ENCODE data around the gene ZNF343. TPM values are rescaled to one million over a fixed set of nuclear protein-coding genes. Genes with fewer than 3 reads are reported as not detected.

ZNF343 gene
- total and polyA plus RNA-seq, 2 experiments from 2014 or later = 2.4 to 6.4 TPM

DNA sequence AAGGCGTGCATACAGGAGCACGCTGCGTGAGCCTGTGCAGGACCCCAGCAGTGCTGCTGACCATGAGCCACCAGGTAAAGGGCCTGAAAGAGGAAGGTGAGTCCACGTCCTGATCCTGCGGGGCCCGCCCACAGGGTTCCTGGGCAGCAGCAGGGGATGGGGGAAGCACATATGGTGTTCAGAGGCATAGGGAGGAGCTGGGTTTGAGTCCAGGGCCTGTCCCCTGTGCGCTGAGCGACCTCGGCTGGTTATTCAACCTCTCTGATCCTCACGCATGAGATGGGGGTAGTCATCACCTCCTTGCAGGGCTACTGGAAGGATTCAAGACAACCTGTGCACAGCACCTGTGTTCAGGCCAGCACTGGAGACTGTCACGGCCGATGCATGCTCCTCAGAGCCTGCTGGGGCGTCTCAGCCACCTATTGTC is 27.9 kb upstream of the ZNF343 start, which contains the start of gene TMC2:
TMC2 (plus strand) TSS at position 14 of the 427 bp plus-strand sequence; CDS start at position 63, 49 bp downstream.
- no peaks in the 10 kb centered on the region for H3K27me3 ChIP-seq (ENCODE audit: insufficient read depth)
- no peak for DNase-seq (ENCODE audit: low spot score)
- H3K27ac ChIP-seq (ENCODE audit: low read depth) = no peak within 1 kb of the TSS
- H4K20me1 ChIP-seq (replicated peaks; ENCODE audit: insufficient read depth) = no peaks in the 10 kb centered on the region
- H3K9me2 ChIP-seq (ENCODE audit: insufficient read depth) = no peaks in the 10 kb centered on the region
- Mint-ChIP-seq H3K4me3 (no peak within 1 kb of the TSS), H3K27me3 (ENCODE audit: insufficient read depth, low read depth, poor library complexity) (peaks cover 21% of the 10 kb centered on the region), H3K36me3 (ENCODE audit: low read depth) (no peaks in the 10 kb centered on the region), H3K4me1 (peaks cover 14% of the 10 kb centered on the region), H3K9me3 (no peaks in the 10 kb centered on the region; the same call in 2 of the 3 replicates), H3K27ac (no peak within 1 kb of the TSS)
- H2AFZ ChIP-seq = peak within 1 kb of the TSS; percentile 72; the same call in 1 of the 2 replicates
- H3K4me1 ChIP-seq (ENCODE audit: insufficient read depth) = peaks cover 9% of the 10 kb centered on the region
- TF ChIP-seq ZNF331 (CRISPR knock-in tag; IDR thresholded peaks at IDR 0.05; ENCODE audit: low read depth) = no peak
- TF ChIP-seq, protein P1, sequence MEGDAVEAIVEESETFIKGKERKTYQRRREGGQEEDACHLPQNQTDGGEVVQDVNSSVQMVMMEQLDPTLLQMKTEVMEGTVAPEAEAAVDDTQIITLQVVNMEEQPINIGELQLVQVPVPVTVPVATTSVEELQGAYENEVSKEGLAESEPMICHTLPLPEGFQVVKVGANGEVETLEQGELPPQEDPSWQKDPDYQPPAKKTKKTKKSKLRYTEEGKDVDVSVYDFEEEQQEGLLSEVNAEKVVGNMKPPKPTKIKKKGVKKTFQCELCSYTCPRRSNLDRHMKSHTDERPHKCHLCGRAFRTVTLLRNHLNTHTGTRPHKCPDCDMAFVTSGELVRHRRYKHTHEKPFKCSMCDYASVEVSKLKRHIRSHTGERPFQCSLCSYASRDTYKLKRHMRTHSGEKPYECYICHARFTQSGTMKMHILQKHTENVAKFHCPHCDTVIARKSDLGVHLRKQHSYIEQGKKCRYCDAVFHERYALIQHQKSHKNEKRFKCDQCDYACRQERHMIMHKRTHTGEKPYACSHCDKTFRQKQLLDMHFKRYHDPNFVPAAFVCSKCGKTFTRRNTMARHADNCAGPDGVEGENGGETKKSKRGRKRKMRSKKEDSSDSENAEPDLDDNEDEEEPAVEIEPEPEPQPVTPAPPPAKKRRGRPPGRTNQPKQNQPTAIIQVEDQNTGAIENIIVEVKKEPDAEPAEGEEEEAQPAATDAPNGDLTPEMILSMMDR (conservative IDR thresholded peaks at IDR 0.05; ENCODE audit: low read depth in 2 of 2) = no peak
- no peaks in the 10 kb centered on the region for H3F3A ChIP-seq (replicated peaks; ENCODE audit: low read depth)
- no peak for ATAC-seq
- no peaks in the 10 kb centered on the region for H3K79me2 ChIP-seq (replicated peaks; ENCODE audit: insufficient read depth)
- no peaks in the 10 kb centered on the region for H3K36me3 ChIP-seq (ENCODE audit: insufficient read depth)
- 0 out of 2 replicates have a peak within 1 kb of the TSS, but pooled peaks have one; percentile 38 for H3K4me2 ChIP-seq
- no peak within 1 kb of the TSS for H3K4me3 ChIP-seq

DNA sequence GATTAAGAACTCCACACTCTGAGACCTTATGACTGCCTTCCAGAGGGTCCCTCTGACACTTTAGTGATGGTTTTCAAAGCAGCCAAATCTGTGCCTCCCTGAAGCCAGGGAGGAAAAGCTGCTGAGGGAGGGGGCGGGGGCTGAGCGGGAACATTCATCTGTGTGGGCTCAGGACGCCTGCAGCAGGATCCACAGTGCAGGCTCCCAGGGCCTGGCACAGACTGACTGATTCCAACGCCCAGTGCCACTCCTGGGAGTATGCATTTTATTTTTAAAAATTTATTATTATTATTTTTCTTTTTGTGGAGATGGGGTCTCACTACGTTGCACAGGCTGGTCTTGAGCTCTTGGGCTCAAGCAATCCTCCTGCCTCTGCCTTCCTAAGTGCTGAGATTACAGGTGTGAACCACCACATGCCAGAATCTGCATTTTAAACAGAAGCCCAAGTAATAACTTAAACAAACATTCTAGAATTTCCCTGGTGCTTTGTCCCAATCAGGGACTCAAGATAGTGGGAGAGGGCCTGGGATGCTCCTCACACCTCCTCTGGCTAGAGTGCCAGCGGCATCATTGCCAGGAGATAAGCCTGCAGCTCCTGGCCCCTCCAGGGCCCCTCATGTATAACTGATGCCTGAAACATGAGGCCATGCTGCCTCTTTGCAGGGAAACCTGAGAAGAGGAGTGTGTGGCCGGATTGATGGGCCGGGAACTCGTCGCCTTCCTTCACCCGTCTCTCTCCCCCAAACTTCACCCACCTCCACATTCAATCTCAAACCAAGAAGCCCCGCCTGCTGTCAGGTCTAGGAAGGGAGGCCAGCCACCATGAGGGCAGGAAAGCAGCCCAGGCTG is 27.2 kb upstream of the ZNF343 start:
- Mint-ChIP-seq H3K9me3 (no peaks in the 10 kb centered on the region; the same call in 2 of the 3 replicates), H3K27me3 (ENCODE audit: insufficient read depth, low read depth, poor library complexity) (peaks cover 21% of the 10 kb centered on the region), H3K4me3 (no peak overlapping the region), H3K36me3 (ENCODE audit: low read depth) (no peaks in the 10 kb centered on the region), H3K27ac (no peak overlapping the region), H3K4me1 (peaks cover 14% of the 10 kb centered on the region)
- Histone ChIP-seq H3K27ac (ENCODE audit: low read depth) (no peak overlapping the region), H3K27me3 (ENCODE audit: insufficient read depth) (no peaks in the 10 kb centered on the region), H3K4me2 (0 out of 2 replicates have a peak overlapping the region, but pooled peaks have one; percentile 38), H3F3A (replicated peaks; ENCODE audit: low read depth) (no peaks in the 10 kb centered on the region), H3K36me3 (ENCODE audit: insufficient read depth) (no peaks in the 10 kb centered on the region), H4K20me1 (replicated peaks; ENCODE audit: insufficient read depth) (no peaks in the 10 kb centered on the region), H3K9me2 (ENCODE audit: insufficient read depth) (no peaks in the 10 kb centered on the region), H3K79me2 (replicated peaks; ENCODE audit: insufficient read depth) (no peaks in the 10 kb centered on the region), H3K4me1 (ENCODE audit: insufficient read depth) (peaks cover 9% of the 10 kb centered on the region), H3K4me3 (no peak overlapping the region), H2AFZ (peak overlapping the region; percentile 72; the same call in 1 of the 2 replicates)
- ATAC-seq (peak; percentile 38), DNase-seq (ENCODE audit: low spot score) (no peak)
- TF ChIP-seq POLR2AphosphoS5 (IDR thresholded peaks at IDR 0.05; ENCODE audit: low read depth) = no peak
- no peak for TF ChIP-seq ZNF114 (CRISPR knock-in tag; IDR thresholded peaks at IDR 0.05)
- TF ChIP-seq, protein P1 (conservative IDR thresholded peaks at IDR 0.05; ENCODE audit: low read depth in 2 of 2) = no peak
- TF ChIP-seq CREB1 (CRISPR knock-in tag; IDR thresholded peaks at IDR 0.05; ENCODE audit: low read depth) = no peak
- TF ChIP-seq NANOG (IDR thresholded peaks at IDR 0.05; ENCODE audit: borderline replicate concordance) = no peak
- no peak for TF ChIP-seq STAT1 (IDR thresholded peaks at IDR 0.05; ENCODE audit: unreplicated experiment)
- no peak for TF ChIP-seq EZH2 (IDR thresholded peaks at IDR 0.05; ENCODE audit: low read depth, unreplicated experiment)
- TF ChIP-seq, protein P2, sequence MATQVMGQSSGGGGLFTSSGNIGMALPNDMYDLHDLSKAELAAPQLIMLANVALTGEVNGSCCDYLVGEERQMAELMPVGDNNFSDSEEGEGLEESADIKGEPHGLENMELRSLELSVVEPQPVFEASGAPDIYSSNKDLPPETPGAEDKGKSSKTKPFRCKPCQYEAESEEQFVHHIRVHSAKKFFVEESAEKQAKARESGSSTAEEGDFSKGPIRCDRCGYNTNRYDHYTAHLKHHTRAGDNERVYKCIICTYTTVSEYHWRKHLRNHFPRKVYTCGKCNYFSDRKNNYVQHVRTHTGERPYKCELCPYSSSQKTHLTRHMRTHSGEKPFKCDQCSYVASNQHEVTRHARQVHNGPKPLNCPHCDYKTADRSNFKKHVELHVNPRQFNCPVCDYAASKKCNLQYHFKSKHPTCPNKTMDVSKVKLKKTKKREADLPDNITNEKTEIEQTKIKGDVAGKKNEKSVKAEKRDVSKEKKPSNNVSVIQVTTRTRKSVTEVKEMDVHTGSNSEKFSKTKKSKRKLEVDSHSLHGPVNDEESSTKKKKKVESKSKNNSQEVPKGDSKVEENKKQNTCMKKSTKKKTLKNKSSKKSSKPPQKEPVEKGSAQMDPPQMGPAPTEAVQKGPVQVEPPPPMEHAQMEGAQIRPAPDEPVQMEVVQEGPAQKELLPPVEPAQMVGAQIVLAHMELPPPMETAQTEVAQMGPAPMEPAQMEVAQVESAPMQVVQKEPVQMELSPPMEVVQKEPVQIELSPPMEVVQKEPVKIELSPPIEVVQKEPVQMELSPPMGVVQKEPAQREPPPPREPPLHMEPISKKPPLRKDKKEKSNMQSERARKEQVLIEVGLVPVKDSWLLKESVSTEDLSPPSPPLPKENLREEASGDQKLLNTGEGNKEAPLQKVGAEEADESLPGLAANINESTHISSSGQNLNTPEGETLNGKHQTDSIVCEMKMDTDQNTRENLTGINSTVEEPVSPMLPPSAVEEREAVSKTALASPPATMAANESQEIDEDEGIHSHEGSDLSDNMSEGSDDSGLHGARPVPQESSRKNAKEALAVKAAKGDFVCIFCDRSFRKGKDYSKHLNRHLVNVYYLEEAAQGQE (IDR thresholded peaks at IDR 0.05; ENCODE audit: unreplicated experiment) = no peak
